Progenitor cell of endocrine pancreas (in vitro differentiated cells): ENCODE data around the gene ADRA2C. TPM values are rescaled to one million over a fixed set of nuclear protein-coding genes. Genes with fewer than 3 reads are reported as not detected.

Source experiments
- DNase-seq: peaks from one replicate; pipeline ENCODE4 v3.0.0; 2021; ENCODE audit warnings: low spot score; ENCODE audit not compliant: unreplicated experiment
- H3K27ac Mint-ChIP-seq: 2 replicates; pipeline ENCODE4 v1.8.0; 2021; ENCODE audit warnings: mild to moderate bottlenecking, moderate library complexity, mixed read lengths
- H3K27me3 Mint-ChIP-seq: 2 replicates; pipeline ENCODE4 v1.8.0; 2021; ENCODE audit warnings: mixed read lengths
- H3K36me3 Mint-ChIP-seq: 2 replicates; pipeline ENCODE4 v1.8.0; 2022; ENCODE audit warnings: mixed read lengths; ENCODE audit not compliant: insufficient read depth
- H3K4me1 Mint-ChIP-seq: 2 replicates; pipeline ENCODE4 v1.8.0; 2021; ENCODE audit warnings: low read depth, mixed read lengths
- H3K4me3 Mint-ChIP-seq: 2 replicates; pipeline ENCODE4 v1.8.0; 2021; ENCODE audit warnings: low read depth, mild to moderate bottlenecking, moderate library complexity, mixed read lengths
- H3K9me3 Mint-ChIP-seq: 2 replicates; pipeline ENCODE4 v1.8.0; 2021; ENCODE audit warnings: low read depth, mixed read lengths
- total RNA-seq: library from RNA; stranded (reverse); gene quantifications from 2 replicates; pipeline ENCODE4 v1.2.1, GENCODE V29; 2021
- TF ChIP-seq, protein P1 (sequence below): fragments of 200-600 bp; sonication (generic); IDR thresholded peaks from one replicate; pipeline ENCODE4 v1.5.0; 2021; ENCODE audit warnings: antibody characterized with exemption, mild to moderate bottlenecking; ENCODE audit not compliant: unreplicated experiment

ADRA2C gene
- total RNA-seq, 1 donor from 2014 or later, result 3.0 TPM

DNA sequence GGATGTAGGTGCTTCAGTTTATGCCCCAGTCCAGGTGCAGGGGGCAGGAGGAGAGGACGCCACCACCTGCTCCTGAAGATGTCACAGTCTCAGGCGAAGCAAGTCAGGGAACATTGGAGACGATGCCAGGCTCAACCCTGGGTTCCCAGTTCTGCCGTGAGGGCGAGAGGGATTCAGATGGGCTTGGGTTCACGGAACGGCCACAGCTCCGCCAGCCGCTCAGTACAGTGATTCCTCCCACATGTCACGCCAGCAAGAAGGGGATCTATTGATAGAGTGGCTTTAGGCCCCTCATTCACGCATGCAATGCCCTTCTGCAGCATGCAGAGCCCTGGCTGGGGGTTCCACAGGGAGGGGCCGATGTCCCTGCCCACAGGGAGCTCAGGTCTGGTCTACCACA is 34.2 kb downstream of the ADRA2C start:
- TF ChIP-seq, protein P1, sequence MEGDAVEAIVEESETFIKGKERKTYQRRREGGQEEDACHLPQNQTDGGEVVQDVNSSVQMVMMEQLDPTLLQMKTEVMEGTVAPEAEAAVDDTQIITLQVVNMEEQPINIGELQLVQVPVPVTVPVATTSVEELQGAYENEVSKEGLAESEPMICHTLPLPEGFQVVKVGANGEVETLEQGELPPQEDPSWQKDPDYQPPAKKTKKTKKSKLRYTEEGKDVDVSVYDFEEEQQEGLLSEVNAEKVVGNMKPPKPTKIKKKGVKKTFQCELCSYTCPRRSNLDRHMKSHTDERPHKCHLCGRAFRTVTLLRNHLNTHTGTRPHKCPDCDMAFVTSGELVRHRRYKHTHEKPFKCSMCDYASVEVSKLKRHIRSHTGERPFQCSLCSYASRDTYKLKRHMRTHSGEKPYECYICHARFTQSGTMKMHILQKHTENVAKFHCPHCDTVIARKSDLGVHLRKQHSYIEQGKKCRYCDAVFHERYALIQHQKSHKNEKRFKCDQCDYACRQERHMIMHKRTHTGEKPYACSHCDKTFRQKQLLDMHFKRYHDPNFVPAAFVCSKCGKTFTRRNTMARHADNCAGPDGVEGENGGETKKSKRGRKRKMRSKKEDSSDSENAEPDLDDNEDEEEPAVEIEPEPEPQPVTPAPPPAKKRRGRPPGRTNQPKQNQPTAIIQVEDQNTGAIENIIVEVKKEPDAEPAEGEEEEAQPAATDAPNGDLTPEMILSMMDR, result no peak
- no peak for DNase-seq
- Mint-ChIP-seq H3K4me1 (peaks cover 4% of the 10 kb centered on the region), H3K27me3 (peaks cover 13% of the 10 kb centered on the region), H3K4me3 (no peak overlapping the region), H3K9me3 (peaks cover 2% of the 10 kb centered on the region), H3K27ac (no peak overlapping the region), H3K36me3 (no peaks in the 10 kb centered on the region)

DNA sequence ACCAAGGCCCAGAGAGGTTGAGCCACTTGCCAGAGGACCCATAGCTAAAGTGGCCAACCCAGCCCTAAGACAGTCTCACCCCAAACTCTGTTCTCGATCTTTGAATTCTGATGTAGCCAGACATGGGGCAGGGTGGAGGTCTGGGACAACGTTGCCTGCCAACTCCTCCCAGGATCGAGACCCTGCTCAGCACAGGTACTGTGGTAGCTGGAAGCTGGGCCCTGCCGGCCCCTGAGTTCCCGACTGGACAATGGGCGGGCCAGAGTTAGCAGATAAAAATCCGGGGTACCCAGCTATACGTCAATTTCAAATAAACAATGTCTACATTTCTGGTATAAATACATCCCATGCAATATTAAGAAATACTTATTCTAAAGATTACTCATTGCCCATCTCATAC is 35.3 kb downstream of the ADRA2C start:
- DNase-seq, result no peak
- Mint-ChIP-seq H3K4me3 (no peak overlapping the region), H3K27me3 (peaks cover 15% of the 10 kb centered on the region), H3K36me3 (no peaks in the 10 kb centered on the region), H3K4me1 (peaks cover 4% of the 10 kb centered on the region), H3K27ac (no peak overlapping the region), H3K9me3 (no peaks in the 10 kb centered on the region)
- TF ChIP-seq, protein P1, result no peak

DNA sequence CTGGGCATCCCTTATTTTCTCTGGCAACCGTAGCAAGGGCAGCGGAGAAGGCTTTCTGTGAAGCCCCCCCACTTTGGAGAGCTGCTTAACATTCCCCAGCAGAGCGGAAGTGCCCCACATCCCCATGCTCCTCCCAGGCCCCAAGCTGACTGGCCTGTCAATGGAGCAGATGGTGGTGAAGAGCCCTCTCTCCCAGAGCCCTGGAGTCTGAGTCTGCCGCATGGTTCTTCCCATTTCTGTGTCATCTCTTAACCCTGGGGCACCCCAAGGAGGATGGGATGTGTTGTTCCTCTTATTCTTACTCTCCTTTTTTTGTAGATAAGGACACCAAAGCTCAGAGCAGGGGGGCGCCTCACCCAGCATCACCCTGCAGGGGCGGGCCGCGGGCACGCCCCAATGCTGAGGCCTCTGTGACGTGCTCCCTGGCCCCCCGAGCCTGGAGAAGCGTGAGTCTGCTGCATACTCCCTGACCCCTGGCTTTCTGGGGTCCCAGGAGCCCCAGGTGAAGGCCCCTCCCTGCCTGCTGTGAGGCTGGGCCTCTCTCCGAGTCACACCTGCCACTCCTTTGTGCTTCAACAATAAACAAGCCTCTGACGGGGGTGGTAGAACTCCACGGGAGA is 35.9 kb downstream of the ADRA2C start:
- H3K27ac Mint-ChIP-seq, result no peak overlapping the region
- H3K4me1 Mint-ChIP-seq, result peaks cover 4% of the 10 kb centered on the region
- H3K4me3 Mint-ChIP-seq, result no peak overlapping the region
- TF ChIP-seq, protein P1, result no peak
- DNase-seq, result no peak
- H3K27me3 Mint-ChIP-seq, result peaks cover 19% of the 10 kb centered on the region
- no peaks in the 10 kb centered on the region for H3K36me3 Mint-ChIP-seq
- H3K9me3 Mint-ChIP-seq, result no peaks in the 10 kb centered on the region

DNA sequence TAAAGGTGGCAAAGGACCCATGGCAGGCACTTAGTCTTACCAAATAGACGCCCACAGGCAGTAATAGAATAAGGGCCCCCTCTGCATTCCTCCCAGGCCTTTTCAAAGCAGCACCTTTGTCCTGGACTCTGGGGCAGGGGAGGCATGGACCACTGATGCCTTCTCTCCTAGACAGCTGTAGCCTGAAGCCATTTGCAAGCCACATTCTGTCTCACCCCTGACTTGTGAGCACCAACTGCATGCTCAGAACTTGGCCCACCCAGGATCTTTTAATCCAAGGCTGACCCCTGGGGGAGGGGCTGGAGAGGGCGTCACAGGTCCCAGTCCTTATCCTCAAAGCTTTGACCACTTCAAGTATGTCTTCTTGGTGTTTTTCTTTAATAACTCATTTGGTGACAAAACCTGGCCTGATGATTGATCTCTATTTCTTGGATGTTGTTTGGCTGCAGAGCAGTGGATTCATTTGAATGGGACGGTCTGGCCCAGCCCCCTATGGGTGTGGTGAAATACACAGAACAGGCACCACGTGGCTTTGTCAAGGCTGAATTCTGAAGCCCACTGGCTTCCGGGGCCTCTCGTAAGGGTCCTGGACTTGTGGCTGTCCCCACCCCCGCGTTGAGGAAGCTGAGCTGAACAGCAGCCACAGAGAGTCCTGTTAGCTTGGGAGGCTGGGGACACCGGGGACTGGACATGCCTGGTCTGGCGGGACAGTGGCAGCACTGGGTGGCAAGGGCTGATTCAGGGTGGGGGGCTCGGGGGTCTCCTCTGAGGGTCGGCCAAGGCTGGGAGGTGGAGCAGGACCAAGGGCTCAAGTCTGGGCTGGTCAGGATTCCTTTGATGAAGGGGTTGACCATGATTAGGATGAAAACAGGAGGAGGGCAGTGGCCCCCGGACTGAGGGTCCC is 36.6 kb downstream of the ADRA2C start:
- Mint-ChIP-seq H3K4me1 (peaks cover 6% of the 10 kb centered on the region), H3K27me3 (peaks cover 26% of the 10 kb centered on the region), H3K9me3 (no peaks in the 10 kb centered on the region), H3K27ac (no peak overlapping the region), H3K36me3 (no peaks in the 10 kb centered on the region), H3K4me3 (no peak overlapping the region)
- DNase-seq, result no peak
- TF ChIP-seq, protein P1, result no peak

DNA sequence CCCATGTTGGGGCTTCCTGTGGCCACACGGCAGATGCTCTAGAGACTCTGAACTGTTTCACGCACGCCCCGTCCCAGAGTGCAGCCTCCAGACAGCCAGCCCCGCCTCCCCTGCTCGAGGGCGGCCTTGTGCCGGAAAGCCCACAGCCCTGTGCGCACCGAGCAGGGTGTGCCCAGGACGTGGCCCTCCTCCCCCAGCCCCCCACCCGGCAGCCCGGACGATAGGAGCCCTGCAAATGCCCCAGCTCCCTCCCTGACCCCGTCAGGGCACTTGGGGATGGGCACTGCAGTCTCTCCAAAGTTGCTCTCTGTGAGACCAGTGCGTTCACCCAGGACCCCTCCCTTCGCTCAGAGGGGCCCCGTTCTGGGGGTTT is 37.3 kb downstream of the ADRA2C start:
- Mint-ChIP-seq H3K27ac (no peak overlapping the region), H3K4me1 (peaks cover 9% of the 10 kb centered on the region)
- DNase-seq, result no peak

More for the DNA sequence above, 37.3 kb downstream of the ADRA2C start:
- TF ChIP-seq, protein P1, result no peak
- Mint-ChIP-seq H3K36me3 (no peaks in the 10 kb centered on the region), H3K9me3 (no peaks in the 10 kb centered on the region), H3K4me3 (no peak overlapping the region), H3K27me3 (peaks cover 33% of the 10 kb centered on the region)
